ENCODE data around the gene PHLDA1.
"Not testable (repeated sequence)": the region's sequence is repeated elsewhere in the genome, so short reads cannot be mapped to it uniquely, and the experiment has no call there.

The PHLDA1 gene

GRCh38 chr12:75984577-75985182 lies 46.9 kb downstream of the PHLDA1 start:
- DNase-seq (ENCODE audit: low read depth) = no peak

GRCh38 chr12:75983851-75984250 lies 47.7 kb downstream of the PHLDA1 start:
- not testable (repeated sequence) for DNase-seq (ENCODE audit: low read depth)

GRCh38 chr12:75982979-75983660 lies 48.5 kb downstream of the PHLDA1 start:
- no peak for DNase-seq (ENCODE audit: low read depth)

- no peak for DNase-seq (ENCODE audit: low read depth)
Measured at GRCh38 chr12:75982169-75982564, 49.4 kb downstream of the PHLDA1 start.

- no peak for DNase-seq (ENCODE audit: low read depth)
Measured at GRCh38 chr12:75981247-75982168, 50.1 kb downstream of the PHLDA1 start.

GRCh38 chr12:75979181-75979580 lies 52.4 kb downstream of the PHLDA1 start:
- DNase-seq (ENCODE audit: low read depth) = no peak

- DNase-seq (ENCODE audit: low read depth) = no peak
Measured at GRCh38 chr12:75978677-75979076, 52.9 kb downstream of the PHLDA1 start.

GRCh38 chr12:75977952-75978671 lies 53.5 kb downstream of the PHLDA1 start:
- DNase-seq (ENCODE audit: low read depth) = peak; percentile 45

GRCh38 chr12:75977590-75977951 lies 54.0 kb downstream of the PHLDA1 start:
- no peak for DNase-seq (ENCODE audit: low read depth)

GRCh38 chr12:75976913-75977312 lies 54.7 kb downstream of the PHLDA1 start:
- no peak for DNase-seq (ENCODE audit: low read depth)

GRCh38 chr12:75976113-75976512 lies 55.5 kb downstream of the PHLDA1 start:
- DNase-seq (ENCODE audit: low read depth) = no peak

GRCh38 chr12:75975702-75976101 lies 55.9 kb downstream of the PHLDA1 start:
- no peak for DNase-seq (ENCODE audit: low read depth)

Measured in stimulated activated CD8-positive, alpha-beta memory T cell treated with anti-CD3 and anti-CD28 coated beads, Interleukin-15, amount 100 ng/mL, for 1 hour (primary cell).